Mucosa of stomach (tissue), 1 donor: Measurements from ENCODE around the gene CYSLTR2.

Source experiments
- H3K27me3 ChIP-seq: one replicate; pipeline ENCODE4 v1.7.0; 2013; ENCODE audit warnings: mild to moderate bottlenecking, low read length; ENCODE audit not compliant: control insufficient read depth, insufficient read depth
- H3K36me3 ChIP-seq: one replicate; pipeline ENCODE4 v1.7.0; 2013; ENCODE audit warnings: low read length; ENCODE audit not compliant: control insufficient read depth, insufficient read depth
- H3K4me1 ChIP-seq: one replicate; pipeline ENCODE4 v1.7.0; 2013; ENCODE audit warnings: mild to moderate bottlenecking, low read length; ENCODE audit not compliant: control insufficient read depth, insufficient read depth
- H3K4me3 ChIP-seq: one replicate; pipeline ENCODE4 v1.7.0; 2013; ENCODE audit warnings: low read length
- H3K9ac ChIP-seq: one replicate; pipeline ENCODE4 v1.7.0; 2013; ENCODE audit warnings: mild to moderate bottlenecking, low read length, moderate library complexity
- H3K9me3 ChIP-seq: one replicate; pipeline ENCODE4 v1.7.0; 2013; ENCODE audit warnings: mild to moderate bottlenecking, low read length, moderate library complexity; ENCODE audit not compliant: control insufficient read depth
- donor health status: Pancreatic carcinoma.

The CYSLTR2 gene

DNA sequence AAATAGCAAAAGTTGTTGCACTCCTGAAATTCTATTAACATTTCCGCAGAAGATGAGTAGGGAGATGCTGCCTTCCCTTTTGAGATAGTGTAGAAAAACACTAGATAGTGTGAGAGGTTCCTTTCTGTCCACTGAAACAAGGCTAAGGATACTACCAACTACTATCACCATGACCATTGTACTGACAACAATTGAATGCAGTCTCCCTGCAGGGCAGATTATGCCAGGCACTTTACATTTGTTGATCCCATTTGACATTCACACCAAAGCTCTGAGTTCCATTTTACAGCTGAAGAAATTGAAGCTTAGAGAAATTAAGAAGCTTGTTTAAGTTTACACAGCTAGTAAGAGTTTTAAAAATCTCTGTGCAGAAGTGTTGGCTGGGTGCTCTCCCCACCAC is 55.0 kb downstream of the CYSLTR2 start:
- no peaks in the 10 kb centered on the region for H3K36me3 ChIP-seq
- H3K27me3 ChIP-seq = no peaks in the 10 kb centered on the region
- no peak overlapping the region for H3K9ac ChIP-seq
- no peak overlapping the region for H3K4me3 ChIP-seq
- H3K9me3 ChIP-seq = no peaks in the 10 kb centered on the region
- H3K4me1 ChIP-seq = no peaks in the 10 kb centered on the region

DNA sequence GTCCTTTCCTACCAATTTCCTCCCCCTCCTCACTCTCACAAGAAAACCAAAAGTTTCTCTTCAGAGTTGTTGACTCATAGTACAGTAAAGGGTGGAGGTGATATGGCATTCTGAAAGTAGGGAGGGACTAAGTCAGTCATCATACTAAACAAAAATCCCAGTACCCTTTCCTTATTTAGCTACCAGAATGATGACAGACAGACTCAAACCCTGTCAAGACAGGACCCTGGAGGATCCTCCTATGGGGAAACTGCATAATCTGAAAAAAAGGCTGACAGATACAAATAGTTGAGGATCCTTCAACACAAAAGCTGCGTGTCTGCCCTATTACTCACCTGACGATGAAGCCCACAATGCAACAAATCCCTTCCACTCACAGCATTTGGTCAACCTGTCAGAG is 55.5 kb downstream of the CYSLTR2 start:
- no peak overlapping the region for H3K9ac ChIP-seq
- no peak overlapping the region for H3K4me3 ChIP-seq
- H3K27me3 ChIP-seq = no peaks in the 10 kb centered on the region
- H3K4me1 ChIP-seq = no peaks in the 10 kb centered on the region
- no peaks in the 10 kb centered on the region for H3K9me3 ChIP-seq
- no peaks in the 10 kb centered on the region for H3K36me3 ChIP-seq

DNA sequence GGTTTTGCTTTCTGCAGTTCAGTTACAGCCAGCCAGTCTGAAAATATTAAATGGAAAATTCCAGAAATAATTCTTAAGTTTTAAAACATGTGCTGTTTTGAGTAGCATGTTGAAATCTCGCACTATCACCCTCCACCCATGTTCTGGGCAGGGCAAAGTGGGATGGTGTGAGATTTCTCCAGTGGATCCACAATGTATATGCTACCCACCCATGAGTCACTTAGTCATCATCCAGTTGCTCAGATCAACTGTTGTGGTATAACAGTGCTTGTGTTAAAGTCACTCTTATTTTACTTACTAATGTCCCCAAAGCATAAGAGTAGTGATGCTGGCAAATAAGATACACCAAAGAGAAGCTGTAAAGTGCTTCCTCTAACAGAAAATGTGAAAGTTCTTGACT is 56.4 kb downstream of the CYSLTR2 start:
- Histone ChIP-seq H3K36me3 (no peaks in the 10 kb centered on the region), H3K4me1 (no peaks in the 10 kb centered on the region), H3K27me3 (no peaks in the 10 kb centered on the region), H3K4me3 (no peak overlapping the region), H3K9me3 (no peaks in the 10 kb centered on the region), H3K9ac (no peak overlapping the region)

DNA sequence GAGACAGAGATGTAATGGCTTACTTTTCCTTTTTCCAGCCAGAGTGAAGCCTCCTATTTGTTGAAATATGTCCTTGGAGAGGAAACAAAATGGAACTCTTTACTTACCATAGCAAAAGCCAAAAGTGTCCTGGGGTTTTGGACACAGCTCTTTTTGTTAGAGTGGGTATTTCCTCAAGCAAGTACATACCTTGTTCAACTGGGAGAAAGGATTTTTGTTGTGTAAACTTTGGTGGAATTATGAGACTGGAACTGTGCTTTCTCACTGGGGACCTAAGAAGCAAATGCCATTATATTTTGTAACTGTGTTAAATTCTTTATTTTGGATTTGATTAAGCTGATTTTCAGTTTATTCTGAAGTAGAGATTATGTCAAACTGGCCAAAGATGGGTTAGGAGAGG is 58.4 kb downstream of the CYSLTR2 start:
- Histone ChIP-seq H3K9me3 (no peaks in the 10 kb centered on the region), H3K36me3 (no peaks in the 10 kb centered on the region), H3K27me3 (no peaks in the 10 kb centered on the region), H3K4me3 (no peak overlapping the region), H3K4me1 (no peaks in the 10 kb centered on the region), H3K9ac (no peak overlapping the region)

DNA sequence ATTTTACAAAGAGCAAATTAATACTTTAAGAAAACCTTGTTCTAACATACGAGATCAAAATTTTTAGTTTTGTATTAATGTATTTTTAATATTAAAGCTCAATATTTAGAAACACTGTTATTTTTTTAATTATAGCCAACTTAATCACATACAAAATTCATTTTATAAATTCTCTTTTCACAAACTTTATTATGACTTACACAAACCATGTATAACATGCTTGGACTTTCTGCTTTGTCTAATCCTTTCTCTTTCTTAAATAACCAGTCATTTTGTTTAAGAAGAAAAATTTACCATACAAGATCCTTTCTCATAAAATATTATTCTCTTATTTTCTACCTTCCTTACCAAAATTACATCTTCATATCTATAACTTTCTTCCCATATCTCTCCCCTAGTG is 62.2 kb downstream of the CYSLTR2 start:
- Histone ChIP-seq H3K4me3 (no peak overlapping the region), H3K4me1 (no peaks in the 10 kb centered on the region), H3K36me3 (no peaks in the 10 kb centered on the region), H3K27me3 (no peaks in the 10 kb centered on the region), H3K9me3 (no peaks in the 10 kb centered on the region), H3K9ac (no peak overlapping the region)

DNA sequence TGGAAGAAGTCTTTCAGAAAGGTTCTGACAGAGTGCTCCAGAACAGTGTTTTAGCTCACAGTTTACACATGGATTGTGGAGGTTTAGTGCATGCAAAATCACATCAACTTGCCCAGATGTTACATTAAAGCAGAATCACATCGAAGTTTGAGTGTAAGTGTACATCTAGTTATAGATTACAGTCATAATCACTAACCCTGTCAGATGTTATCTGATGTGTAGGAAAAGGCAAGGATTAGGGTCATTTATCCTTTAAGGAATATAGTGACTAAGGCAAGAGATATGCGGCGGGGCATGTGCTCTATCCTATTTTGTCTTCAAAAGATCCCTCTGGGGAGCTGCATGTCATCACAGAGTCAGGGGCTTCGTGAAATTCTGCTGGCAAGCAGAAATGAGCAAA is 66.9 kb downstream of the CYSLTR2 start:
- Histone ChIP-seq H3K9ac (no peak overlapping the region), H3K4me1 (no peaks in the 10 kb centered on the region), H3K9me3 (no peaks in the 10 kb centered on the region), H3K4me3 (no peak overlapping the region), H3K27me3 (no peaks in the 10 kb centered on the region), H3K36me3 (no peaks in the 10 kb centered on the region)

DNA sequence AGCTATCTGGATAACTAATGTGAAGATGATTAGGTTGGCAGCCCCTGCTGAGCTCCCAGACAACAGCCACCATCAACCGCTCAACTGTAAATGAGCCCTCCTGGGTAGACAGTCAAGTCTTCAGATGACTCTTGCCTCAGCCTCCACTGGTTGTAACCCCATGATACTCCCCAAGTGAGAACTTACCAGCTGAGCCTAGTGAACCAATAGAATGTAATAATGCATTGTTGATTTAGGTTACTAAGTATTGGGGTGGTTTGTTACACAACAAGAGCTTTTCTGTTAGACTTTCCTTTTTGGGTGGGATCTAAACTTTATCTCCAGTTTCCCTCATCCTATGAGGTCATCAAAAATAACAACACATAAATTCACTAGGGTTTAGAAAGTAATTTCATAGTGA is 69.4 kb downstream of the CYSLTR2 start:
- H3K9me3 ChIP-seq = no peaks in the 10 kb centered on the region
- H3K4me3 ChIP-seq = no peak overlapping the region
- H3K4me1 ChIP-seq = no peaks in the 10 kb centered on the region
- H3K27me3 ChIP-seq = no peaks in the 10 kb centered on the region
- H3K36me3 ChIP-seq = no peaks in the 10 kb centered on the region
- no peak overlapping the region for H3K9ac ChIP-seq

DNA sequence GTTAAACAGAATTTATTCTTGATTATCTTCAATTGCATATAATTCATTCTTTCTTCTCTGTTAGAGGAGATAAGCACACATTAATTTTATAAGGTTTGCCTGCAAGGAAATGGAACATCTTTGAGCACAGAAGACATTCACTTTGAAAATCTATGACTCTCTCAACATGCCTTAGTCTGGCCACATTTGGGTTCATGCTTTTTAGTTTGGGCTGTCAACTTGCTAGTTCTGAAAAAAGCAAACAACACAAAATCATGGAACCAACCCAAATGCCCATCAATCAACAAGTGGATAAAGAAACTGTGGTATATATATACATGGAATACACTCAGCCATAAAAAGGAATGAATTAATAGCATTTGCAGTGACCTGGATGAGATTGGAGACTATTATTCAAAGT is 71.5 kb downstream of the CYSLTR2 start:
- Histone ChIP-seq H3K4me1 (peaks cover 5% of the 10 kb centered on the region), H3K36me3 (no peaks in the 10 kb centered on the region), H3K9ac (no peak overlapping the region), H3K4me3 (no peak overlapping the region), H3K27me3 (no peaks in the 10 kb centered on the region), H3K9me3 (no peaks in the 10 kb centered on the region)

DNA sequence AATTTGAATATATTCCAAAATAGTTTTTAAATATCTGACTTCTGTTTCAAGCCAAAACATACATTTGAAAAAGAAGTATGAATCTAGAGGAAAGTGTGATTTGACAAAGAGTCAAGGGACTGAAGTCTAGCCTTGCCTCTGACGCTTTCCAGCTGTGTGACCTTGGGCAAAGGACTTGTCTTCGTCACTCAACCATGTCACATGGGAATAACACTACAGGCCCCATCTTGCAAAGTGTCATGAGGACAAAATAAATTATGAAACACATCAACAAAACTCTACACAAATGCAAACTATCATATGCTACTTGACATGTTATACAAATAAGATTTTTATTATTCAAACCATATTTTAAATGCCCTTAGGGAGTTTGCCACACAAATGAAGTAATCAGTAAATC is 73.0 kb downstream of the CYSLTR2 start:
- no peak overlapping the region for H3K4me3 ChIP-seq
- H3K9me3 ChIP-seq = no peaks in the 10 kb centered on the region
- H3K36me3 ChIP-seq = no peaks in the 10 kb centered on the region
- no peaks in the 10 kb centered on the region for H3K27me3 ChIP-seq
- peaks cover 5% of the 10 kb centered on the region for H3K4me1 ChIP-seq
- H3K9ac ChIP-seq = no peak overlapping the region

DNA sequence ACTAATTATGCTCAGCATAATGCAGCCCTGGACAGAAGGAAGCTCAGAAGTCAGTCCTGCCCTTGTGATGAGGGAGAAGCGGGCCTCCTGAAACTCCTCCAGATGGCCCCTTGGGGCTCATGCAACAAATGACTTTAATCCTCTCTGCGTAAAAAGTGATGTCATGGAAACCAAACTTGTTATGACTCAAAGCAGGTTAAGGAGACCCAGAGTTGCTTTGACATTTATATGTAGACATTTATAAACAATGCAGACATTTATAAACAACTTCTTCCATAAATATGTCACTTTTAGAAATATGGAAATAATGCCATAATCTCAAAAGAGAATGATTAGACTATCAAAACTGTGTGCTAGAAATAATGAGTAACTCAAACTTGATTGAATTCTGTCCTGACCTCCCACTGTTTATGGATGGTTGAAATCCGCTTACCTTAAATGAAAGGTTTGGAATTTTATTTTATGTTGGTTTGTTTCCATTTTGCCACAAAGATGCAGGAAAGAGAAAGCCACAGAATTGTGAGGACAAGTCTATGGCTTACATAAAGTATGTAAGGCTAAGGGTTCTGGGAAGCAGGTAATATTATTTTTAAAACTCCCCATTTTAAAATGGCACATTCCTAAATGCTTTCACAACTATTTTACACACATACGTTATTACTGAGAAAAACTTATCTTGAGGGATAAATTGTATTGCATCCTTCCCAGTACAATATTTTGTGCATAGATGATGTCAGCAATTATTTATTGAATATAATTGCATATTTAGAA is 73.7 kb downstream of the CYSLTR2 start:
- H3K4me1 ChIP-seq = peaks cover 5% of the 10 kb centered on the region
- H3K9ac ChIP-seq = no peak overlapping the region
- no peak overlapping the region for H3K4me3 ChIP-seq
- no peaks in the 10 kb centered on the region for H3K9me3 ChIP-seq
- no peaks in the 10 kb centered on the region for H3K36me3 ChIP-seq
- H3K27me3 ChIP-seq = no peaks in the 10 kb centered on the region

DNA sequence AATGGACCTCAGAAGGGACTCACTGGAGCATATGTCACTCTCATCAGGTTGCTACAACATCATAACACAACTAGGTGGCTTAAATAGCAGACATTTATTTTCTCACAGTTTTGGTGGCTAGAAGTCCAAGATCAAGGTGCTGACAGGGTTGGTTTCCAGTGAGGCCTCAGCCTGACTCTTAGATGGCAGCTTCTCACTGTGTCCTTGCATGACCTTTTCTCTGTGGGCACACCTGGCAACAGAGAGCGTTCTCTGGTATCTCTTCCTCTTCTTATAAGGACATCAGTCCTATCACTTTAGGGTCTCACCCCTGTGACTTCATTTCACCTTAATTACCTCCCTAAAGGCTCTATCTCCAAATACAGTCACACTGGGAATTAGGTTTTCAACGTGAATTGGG is 74.5 kb downstream of the CYSLTR2 start:
- H3K4me3 ChIP-seq = no peak overlapping the region
- H3K9me3 ChIP-seq = no peaks in the 10 kb centered on the region
- H3K9ac ChIP-seq = no peak overlapping the region
- no peaks in the 10 kb centered on the region for H3K36me3 ChIP-seq
- peaks cover 5% of the 10 kb centered on the region for H3K4me1 ChIP-seq
- no peaks in the 10 kb centered on the region for H3K27me3 ChIP-seq

DNA sequence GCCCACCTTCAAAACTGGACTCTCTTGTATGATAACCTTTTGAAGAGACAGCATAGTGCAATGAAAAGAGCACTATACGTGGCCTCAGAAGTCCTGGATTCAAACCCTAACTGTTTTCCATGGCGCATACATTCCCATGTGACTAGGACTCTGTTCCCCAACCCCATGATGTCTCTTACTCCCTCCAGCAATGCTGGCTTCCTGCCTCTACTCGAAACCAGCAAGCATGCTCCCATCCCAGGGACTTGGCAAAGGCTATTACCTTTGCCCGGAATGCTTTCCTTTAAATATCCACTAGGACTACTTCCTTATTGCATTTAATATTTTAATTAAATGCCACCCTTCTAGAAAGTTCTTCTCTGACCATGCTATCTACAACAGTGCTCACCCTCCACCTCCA is 75.1 kb downstream of the CYSLTR2 start:
- no peaks in the 10 kb centered on the region for H3K9me3 ChIP-seq
- no peaks in the 10 kb centered on the region for H3K36me3 ChIP-seq
- peaks cover 5% of the 10 kb centered on the region for H3K4me1 ChIP-seq
- H3K9ac ChIP-seq = no peak overlapping the region
- H3K27me3 ChIP-seq = no peaks in the 10 kb centered on the region
- no peak overlapping the region for H3K4me3 ChIP-seq

DNA sequence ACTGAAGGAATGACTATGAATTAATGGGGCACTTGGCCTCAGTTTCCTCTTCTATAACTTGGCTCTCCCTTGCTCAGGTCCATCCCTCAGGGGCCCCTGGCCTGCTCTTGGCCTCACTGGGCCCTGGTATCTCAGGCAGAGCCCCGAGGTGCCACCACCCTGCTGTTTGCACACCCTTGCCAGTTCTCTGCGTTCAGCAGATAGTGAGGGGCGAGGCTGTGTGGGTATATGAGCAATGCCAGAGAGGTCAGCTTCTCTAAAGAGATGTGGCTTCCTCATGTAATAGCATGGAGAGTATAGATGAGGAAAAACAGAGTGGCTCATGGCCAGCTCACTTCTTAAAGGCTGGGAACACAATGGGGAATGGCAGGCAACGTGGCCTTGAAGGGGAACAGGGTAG is 76.1 kb downstream of the CYSLTR2 start:
- Histone ChIP-seq H3K36me3 (no peaks in the 10 kb centered on the region), H3K4me3 (no peak overlapping the region), H3K9ac (no peak overlapping the region), H3K4me1 (peaks cover 5% of the 10 kb centered on the region), H3K27me3 (no peaks in the 10 kb centered on the region), H3K9me3 (no peaks in the 10 kb centered on the region)
